Measurements from ENCODE around the gene XPO4.

The XPO4 gene

DNA sequence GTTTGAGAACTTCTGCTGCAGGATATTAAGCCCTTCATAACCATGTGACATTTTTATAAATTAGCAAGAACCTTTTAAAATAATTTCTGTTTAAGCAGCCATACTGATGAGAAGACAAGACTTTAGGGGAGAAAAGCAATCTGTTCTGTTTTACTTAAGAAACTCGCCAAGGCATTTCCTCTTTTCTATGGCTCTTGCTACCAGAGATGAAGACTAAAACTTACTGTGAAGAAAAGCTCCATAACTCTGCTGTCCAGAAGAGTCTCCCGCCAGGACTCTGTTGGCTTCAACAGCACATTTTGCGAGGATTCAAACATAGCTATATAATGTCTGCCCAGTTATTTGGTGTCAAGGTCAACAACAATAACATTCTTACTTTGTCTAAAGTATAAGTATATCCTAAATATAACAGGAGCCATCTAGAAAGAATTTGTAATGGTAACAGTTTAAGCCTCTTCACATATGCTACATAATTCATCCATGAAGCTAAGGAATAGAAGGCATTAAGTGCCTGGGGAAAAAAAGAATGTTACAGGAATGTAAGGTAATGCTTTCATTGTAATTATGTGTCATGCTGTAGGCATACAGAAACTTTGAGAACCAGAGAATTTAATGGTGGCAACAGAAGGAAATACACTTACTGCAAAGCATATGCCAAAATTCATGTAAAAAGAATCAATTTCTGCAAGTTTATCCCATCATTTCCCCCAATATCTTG lies 75.5 kb downstream of the XPO4 start:
- no peak for DNase-seq

DNA sequence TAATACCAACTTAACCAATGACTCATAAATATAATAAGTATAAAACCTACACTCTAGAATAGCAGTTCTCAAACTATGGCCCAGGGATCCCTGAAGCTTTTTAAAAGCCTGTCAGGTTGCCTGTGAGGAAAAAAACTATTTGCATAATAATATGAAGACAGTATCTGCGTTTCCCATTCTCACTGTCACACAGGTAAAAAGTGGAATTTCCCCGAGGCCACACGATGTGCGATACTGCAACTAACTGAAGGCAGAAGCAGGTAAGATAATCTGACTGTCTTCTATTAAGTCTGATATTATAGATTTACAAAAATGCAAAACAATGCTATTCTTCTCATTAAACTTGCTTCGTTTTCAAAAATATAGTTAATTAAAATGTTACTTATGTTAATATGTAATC lies 76.2 kb downstream of the XPO4 start:
- no peak for DNase-seq

GRCh38 chr13:20825477-20825875 lies 77.1 kb downstream of the XPO4 start:
- peak; percentile 11 to 19 for DNase-seq

GRCh38 chr13:20824762-20825476 lies 77.6 kb downstream of the XPO4 start:
- no peak for DNase-seq

- no peak for DNase-seq
Measured at GRCh38 chr13:20823071-20823470, 79.5 kb downstream of the XPO4 start.

DNA sequence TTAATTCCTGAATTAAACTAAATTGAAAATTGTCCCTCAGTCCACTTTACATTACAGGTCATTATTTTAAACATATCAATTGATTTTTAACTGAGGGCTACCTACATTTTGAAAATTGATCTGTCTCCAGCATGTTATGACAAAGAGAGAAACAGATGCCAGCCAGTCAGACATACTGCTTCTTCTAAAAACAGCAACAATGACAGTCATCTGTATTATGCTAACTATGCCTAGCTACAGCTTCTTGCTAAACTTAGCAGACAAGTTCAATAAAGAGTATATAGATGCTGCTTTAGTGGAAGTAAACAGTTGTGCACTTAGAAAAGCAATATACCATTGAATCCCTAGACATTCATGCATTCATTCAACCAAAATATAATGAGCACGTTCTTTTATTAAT lies 80.1 kb downstream of the XPO4 start:
- no peak for DNase-seq

GRCh38 chr13:20819715-20820114 lies 82.8 kb downstream of the XPO4 start:
- DNase-seq: no peak

DNA sequence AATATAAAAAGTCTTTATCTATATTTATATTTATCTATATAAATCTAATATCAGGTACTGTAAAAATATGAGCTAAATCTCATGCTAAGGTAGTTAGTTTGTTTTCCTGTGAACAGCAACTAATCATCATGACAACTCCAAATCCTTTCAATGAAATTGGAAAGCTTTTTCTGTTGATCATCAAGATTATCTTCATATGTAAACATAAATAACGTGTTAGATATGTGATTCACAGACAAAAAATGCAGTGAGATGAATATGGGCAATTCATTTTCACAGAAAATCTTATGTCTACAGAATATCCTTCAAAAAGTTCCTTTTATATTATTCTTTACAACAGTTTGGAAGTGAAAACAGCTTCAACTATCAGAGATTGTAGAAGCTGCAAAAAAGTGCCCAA lies 87.1 kb downstream of the XPO4 start:
- no peak for DNase-seq

- DNase-seq: peak; percentile 21 to 58
Measured at GRCh38 chr13:20814224-20814910, 88.2 kb downstream of the XPO4 start.

DNA sequence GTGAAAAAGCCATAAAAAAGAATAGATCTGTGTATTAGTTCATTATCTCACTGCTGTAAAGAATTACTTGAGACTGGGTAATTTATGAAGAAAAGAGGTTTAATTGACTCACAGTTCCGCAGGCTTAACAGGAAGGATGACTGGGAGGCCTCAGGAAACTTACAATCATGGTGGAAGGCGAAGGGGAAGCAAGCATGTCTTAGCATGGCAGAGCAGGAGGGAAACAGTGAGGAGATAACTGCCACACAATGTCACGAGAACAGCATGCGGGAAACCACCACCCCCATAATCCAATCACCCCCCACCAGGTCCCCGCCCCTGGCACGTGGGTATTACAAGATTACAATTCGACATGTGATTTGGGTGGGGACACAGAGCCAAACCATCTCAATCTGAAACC lies 89.7 kb downstream of the XPO4 start:
- no peak for DNase-seq

GRCh38 chr13:20810808-20811207 lies 91.7 kb downstream of the XPO4 start:
- no peak for DNase-seq

DNA sequence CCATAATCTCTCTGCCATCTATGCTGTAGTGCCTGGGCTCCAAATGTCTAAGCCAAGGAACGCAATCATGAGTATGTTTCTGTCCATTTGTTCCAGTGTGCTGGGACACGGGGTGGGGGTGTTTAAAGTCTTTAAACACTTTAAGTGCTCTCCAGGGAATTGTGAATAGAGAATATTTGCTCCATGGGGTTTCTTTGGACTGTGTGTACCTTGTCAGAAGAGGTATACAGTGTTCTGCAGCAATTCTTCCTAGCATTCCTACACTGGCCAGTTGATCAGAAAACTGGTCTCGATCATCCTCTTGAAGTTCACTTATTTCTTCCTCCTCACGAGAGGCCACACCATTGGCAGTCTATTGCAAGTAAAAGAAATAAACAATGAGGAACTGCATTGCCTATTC lies 93.7 kb downstream of the XPO4 start:
- no peak for DNase-seq

- DNase-seq: no peak
Measured at GRCh38 chr13:20803180-20803965, 99.2 kb downstream of the XPO4 start.

DNA sequence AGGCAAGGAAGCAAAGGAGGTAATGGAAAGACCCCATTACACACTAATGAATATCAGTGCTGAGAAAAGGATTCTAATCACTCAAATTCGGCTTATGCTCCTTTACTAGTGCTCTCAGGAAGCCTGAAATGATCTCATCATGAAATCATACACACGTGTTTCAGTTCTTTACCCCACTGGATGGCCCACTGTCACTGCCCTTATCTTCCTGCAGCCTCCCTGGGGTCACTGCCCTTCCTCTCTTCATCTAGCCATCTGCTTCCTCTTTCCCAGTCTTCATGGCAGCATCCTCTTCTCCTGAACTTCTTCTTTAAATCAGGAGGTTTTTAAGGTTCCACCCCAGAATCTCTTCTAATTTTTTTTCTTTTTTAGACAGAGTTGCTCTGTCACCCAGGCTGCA lies 100.8 kb downstream of the XPO4 start:
- DNase-seq: no peak

DNA sequence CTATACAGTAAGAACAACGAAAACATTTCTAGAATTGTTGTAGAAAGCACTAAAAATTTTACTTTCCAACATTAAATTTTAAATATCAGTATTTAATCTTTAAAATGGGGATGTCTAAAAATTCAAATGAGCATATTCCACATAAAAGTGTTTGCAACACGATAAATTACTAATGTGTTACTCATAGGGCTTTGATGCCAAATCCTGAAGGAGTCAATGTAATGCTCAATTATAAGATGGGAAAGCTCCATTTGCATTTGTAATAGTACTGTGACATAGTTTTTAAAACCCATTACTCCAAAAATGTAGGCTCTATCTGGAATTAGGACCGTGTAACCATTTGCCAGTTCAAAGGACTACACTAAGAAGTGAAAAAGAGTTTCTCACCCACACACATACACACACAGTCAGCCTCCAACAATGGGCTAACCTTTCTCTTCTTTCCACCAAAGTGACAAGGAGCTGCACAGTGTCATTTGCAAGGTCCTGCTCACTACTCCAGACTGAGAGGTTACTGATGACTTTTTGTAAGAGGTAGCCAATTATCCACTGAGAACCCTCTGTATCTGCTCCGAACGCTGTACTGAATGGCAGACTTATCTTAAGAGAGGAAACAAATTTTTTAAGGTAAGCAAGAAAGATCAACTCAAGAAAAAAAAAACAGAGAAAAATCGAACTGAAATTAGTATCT lies 102.7 kb downstream of the XPO4 start:
- no peak for DNase-seq

DNA sequence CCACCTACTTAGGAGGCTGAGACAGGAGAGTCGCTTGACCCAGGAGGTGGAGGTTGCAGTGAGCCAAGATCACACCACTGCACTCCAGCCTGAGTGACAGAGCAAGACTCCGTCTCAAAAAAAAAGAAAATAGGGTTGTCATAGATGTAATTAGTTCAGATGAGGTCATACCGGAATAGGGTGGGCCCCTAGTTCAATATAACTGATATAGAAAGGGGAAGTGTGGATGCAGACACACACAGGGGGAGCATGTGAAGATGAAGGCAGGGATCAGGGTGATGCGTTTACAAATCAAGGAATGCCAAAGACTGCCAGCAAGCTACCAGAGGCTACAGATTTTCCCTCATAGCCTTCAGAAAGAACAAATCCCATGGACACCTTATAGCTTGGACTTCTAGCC lies 104.5 kb downstream of the XPO4 start:
- no peak for DNase-seq

DNA sequence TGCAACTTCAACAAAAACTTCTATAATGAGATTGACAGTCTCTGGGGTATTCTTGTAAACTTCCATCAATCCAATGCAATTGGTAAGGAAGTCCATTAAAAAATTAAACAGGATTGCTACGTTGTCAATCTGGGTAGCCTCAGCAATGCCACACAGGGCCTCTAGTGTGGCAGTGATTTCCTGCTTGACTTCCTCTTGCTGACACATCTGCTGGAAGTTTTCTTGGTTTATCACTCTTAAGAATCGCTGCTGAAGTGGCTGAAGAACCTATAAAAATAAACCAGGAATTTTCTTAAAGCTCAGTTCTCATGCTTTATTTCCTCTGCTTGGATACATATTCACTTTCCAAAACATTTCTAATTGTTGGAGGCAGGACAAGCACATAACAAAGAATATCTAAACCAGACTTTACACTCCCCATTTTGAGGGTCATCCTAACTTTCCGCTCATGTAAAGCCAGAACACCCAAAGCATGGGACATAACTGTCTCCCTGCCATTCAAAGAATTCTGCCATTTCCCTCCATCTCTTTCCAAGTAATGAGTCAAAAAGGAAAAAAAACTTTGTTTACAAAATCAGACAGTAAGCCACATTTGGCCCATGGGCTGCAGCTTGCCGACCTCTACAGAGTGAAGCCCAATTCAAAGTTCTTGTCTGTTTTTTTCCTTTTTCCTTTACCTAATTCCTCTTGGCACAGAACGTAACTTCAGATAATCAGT lies 105.6 kb downstream of the XPO4 start:
- DNase-seq: no peak

DNA sequence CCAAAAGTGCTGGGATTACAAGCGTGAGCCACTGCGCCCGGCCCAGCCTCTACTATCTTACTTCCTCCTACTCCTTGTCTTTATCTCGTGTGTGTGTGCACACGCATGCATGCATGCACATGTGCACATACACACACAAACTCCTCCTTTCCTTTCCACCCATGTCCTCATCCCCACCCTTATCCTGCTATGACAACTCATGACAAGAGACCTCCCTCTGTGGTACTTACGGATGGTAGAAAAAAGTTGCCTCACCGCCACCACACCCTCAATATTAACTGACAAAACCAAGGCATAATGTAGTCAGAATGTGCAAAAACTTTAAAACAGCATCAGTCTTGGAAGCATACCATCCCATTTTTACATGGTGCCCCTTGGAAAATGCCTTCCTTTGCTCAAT lies 112.9 kb downstream of the XPO4 start:
- no peak for DNase-seq

DNA sequence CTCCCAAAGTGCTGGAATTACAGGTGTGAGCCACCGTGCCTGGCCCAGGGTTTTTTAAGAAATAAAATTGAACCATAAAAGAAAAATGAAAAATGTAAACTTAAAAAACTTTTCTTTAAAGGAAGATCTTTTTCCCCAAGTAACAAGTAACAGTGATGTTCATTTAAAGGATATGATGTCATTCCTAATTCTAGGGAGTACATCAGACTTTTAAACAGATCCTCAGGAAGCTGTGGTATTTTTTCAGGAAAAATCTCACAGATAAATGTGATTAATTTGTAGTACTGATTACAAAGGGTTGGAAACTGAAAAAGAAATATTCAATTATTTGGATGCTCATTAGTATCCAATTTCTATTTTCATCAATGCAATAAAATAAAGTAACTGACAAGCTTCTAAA lies 114.2 kb downstream of the XPO4 start:
- no peak for DNase-seq

GRCh38 chr13:20787180-20787579 lies 115.4 kb downstream of the XPO4 start:
- DNase-seq: no peak

- no peak for DNase-seq
Measured at GRCh38 chr13:20782116-20782708, 120.3 kb downstream of the XPO4 start.

- DNase-seq: no peak
Measured at GRCh38 chr13:20780317-20780716, 122.2 kb downstream of the XPO4 start.

All from SHP77 (cell line).